NOMO-1 treated with DMSO at 0.1 percent for 48 hours (cell line): ENCODE results near the gene TYRO3.
"Not testable (repeated sequence)": the region's sequence is repeated elsewhere in the genome, so short reads cannot be mapped to it uniquely, and the experiment has no call there.

Source experiments
- DNase-seq: peaks from one replicate; lab custom pipeline; 2025; ENCODE audit not compliant: unreplicated experiment; lab: John Stamatoyannopoulos, UW

TYRO3 gene

GRCh38 chr15:41553731-41554130, 5.3 kb upstream of the TYRO3 start:
- DNase-seq, result no peak

GRCh38 chr15:41554343-41554742, 4.7 kb upstream of the TYRO3 start:
- no peak for DNase-seq

DNA sequence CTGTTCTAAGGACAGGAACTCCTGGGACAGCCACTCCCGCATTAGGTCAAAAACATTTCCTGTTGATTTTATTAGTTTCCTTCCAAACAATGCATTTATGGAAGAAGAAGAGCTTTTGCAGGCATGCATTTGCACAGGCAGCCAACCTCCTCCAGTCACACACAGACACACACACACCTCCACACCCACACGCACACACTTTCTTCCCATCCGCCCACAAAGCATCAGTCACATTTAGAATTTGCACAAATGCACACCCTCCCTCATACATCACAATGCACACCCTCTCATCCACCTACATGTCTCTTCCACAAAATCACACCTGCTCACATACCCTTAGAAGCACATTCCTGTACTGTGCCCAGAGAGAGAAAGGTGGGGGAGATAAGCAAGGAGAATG, 4.1 kb upstream of the TYRO3 start:
- no peak for DNase-seq

GRCh38 chr15:41556677-41557076, 2.3 kb upstream of the TYRO3 start:
- peak; percentile 60 for DNase-seq

GRCh38 chr15:41557673-41558399, 1.2 kb upstream of the TYRO3 start:
- peak; percentile 58 for DNase-seq

GRCh38 chr15:41559239-41559782, 299 bp downstream of the TYRO3 start:
- DNase-seq, result no peak

DNA sequence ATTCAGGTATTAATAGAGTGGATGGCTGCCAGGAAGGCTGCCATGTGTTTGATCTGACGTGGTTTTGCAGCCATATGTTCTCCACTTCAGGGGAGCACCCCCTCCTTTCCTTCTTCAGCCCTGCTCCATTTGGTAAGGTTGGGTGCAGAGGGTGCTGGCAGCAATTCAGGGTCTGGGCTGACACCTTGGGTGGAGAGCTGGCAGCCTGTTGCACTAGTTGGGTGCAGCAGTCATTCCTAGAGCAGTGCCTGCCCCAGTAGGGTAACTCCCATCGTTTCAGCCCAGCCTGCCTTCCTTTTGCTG, 1.5 kb downstream of the TYRO3 start:
- no peak for DNase-seq

GRCh38 chr15:41561104-41561776, 2.2 kb downstream of the TYRO3 start:
- DNase-seq, result no peak

DNA sequence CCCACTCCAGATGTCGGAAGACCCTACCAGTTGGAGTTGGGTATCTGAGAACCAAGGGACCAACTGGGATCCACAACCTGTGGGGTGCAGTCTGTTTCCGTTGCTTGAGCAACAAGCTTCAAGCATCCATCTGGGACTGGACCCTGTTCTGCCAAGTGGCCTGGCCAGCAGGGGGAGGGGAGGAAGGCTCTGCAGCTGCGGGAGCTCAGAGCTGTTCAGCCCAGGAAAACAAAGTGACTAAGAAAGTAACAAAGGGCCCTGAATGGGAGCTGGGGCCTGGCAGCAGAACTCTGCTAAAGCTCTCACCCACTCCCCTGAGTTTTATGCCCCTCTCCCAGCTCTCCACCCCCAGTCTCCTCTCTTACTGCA, 2.7 kb downstream of the TYRO3 start:
- no peak for DNase-seq

DNA sequence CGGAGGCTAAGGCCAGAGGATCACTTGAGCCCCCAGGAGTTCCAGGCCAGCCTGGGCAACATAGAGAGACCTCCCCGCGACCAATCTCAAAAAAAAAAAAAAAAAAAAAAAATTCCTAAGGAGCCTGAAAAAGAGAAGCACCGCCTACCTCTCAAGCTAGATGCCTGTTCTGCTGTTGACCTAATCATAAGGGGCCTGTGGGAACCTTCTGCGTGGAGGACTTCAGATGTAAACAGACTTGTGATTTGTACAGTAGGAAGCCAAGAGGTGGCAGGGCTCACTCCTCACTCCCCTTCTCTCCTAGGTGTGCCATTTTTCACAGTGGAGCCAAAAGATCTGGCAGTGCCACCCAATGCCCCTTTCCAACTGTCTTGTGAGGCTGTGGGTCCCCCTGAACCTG, 3.2 kb downstream of the TYRO3 start:
- DNase-seq, result no peak

- DNase-seq, result no peak
Measured at GRCh38 chr15:41562784-41563198, 3.8 kb downstream of the TYRO3 start.

DNA sequence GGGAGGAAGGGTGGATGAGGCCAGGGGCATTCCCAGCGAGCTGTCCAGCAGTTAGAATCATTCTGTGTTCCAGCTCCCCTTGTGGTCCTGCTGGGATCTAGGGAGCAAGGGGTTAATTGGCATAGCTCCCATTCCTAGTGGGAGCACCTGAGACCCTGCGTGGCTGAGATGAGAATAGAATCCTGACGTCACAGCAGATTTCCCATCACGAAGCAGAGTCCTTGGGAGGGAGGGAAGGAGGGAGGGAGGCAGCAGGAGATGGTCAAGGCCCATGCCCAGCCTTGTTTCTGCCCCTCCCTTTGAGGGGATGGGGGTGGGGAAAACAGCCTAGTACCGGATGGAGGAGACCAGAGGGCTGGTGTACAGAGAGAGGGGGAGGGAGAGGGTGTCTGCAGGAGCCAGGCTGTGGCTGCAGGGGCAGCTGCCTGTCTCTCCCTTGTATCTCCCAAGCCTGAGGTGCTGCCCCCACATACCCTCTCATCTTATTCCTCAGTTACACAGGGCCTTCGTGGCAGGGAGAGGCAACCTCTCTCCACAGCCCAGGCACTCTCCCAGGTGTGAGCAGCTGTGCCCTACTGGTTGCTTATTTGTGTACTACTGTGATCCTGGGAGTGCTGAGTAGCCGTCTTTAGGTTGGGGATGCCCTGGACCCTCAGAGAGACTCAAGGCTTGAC, 5.4 kb downstream of the TYRO3 start:
- no peak for DNase-seq

DNA sequence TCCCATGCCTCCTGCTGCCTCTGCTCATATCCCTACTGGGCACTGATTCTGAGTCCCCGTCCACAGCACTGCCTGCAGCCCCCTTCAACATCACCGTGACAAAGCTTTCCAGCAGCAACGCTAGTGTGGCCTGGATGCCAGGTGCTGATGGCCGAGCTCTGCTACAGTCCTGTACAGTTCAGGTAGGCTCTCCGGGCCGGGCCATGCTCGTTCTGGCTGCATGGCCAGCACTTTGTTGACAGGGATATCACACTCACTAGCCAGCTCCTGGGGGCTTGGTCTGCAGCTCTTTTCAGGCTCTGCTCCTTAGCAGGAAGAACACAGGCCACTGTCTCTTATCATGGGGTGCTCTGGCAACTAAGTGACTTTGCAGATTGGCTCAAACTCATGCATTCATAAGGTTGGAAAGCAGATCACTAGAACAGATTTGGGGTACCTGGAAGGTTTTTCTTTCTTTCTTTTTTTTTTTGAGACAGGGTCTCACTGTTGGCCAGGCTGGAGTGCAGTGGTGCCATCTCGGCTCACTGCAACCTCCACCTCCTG, 6.0 kb downstream of the TYRO3 start:
- DNase-seq, result no peak

DNA sequence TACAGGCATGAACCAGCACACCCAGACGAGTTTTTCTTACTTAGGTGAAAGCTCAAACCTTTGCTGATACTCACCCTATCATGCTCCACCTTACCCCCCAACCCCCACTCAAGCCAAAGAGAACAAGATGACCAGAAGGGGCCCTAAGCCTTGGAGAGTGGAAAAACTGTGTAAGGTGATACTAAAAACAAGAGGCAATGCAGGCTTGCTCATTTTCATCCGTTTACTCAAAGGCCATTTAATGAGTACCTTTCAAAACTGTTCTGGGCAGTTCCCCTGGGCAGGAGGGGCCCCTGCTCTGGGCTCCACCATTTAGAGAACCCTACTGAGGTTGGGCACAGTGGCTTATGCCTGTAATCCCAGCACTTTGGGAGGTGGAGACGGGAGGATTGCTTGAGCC, 6.7 kb downstream of the TYRO3 start:
- DNase-seq, result no peak

DNA sequence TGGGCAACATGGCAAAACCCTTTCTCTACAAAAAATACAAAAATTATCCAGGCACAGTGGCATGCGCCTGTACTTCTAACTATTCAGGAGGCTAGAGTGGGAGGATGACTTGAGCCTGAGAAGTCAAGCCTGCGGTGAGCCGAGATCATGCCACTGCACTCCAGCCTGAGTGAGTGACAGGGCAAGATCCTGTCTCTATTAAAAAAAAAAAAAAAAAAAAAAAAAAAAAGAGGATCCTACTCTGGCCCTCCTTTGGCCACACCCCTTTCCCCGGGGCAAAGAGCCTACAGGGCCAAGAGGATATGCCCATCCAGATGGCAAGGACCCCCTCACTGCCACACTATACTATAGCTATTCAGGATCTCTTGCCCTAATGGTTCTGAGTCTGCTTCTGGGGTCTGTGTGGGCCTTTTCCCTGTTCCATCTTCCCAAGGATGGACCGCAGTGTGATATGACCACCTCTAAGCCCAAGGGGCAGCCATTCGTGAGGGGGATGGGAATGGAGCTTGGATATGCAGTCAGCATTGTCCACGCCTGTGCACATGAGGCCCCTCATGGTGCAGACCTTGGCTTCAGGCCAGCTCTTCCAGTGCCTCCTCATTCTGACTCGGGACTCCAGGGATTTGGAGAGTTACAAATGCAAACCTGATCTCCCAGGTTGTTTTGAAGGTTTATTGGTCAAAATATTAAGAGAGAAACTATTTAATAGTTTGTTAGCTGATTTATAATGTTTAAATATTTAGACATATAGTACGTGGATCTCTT, 7.3 kb downstream of the TYRO3 start:
- no peak for DNase-seq

- DNase-seq, result no peak
Measured at GRCh38 chr15:41567261-41567660, 8.2 kb downstream of the TYRO3 start.

- no peak for DNase-seq
Measured at GRCh38 chr15:41567862-41568261, 8.8 kb downstream of the TYRO3 start.

GRCh38 chr15:41568350-41569017, 9.5 kb downstream of the TYRO3 start:
- no peak for DNase-seq

DNA sequence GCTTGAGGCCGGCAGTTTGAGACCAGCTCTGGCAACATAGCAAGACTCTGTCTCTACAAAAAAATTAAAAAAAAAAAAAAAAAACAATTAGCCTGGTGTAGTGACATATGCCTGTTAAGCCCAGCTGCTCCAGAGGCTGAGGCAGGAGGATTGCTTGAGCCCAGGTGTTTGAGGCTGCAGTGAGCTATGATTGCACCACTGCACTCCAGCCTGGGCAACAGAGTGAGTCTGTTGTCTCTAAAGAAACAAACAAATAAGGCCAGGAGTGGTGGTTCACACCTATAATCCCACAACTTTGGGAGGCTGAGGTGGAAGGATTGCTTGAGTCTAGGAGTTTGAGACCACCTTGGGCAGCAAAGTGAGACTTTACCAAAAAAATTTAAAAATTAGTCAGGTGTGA, 10.2 kb downstream of the TYRO3 start:
- not testable (repeated sequence) for DNase-seq

GRCh38 chr15:41570764-41571163, 11.8 kb downstream of the TYRO3 start:
- DNase-seq, result no peak

GRCh38 chr15:41571948-41572347, 12.9 kb downstream of the TYRO3 start:
- no peak for DNase-seq
